K562 (cell line): ENCODE measurements around the gene ABCB6. TPM values are rescaled to one million over a fixed set of nuclear protein-coding genes. Genes with fewer than 3 reads are reported as not detected.

Source experiments
- FOXM1 ChIP-seq, 2 experiments: fragments of 450-650 bp in 1 of 2; sonication (generic) in 1 of 2; formaldehyde crosslinking in 1 of 2; IDR thresholded peaks; 2 replicates each; pipeline versions ENCODE4 v1.6.1 to v1.9.0; 2017 to 2022; ENCODE audit warnings: low read depth in 2 of 2, mild to moderate bottlenecking in 2 of 2, missing genetic modification reagents in 1 of 2, moderate library complexity in 1 of 2
- NBN ChIP-seq: fragments of 450-650 bp; IDR thresholded peaks from 2 replicates; pipeline ENCODE4 v1.6.1; 2016; ENCODE audit warnings: low read depth, mild to moderate bottlenecking
- POLR2A ChIP-seq: fragments of 450-650 bp; conservative IDR thresholded peaks from 2 replicates; pipeline ENCODE4 v1.6.1; 2016
- SMAD4 ChIP-seq: fragments of 250-450 bp; sonication (Bioruptor Pico); conservative IDR thresholded peaks from 2 replicates; pipeline ENCODE4 v1.8.0; 2021; ENCODE audit warnings: inconsistent platforms, mild to moderate bottlenecking, moderate library complexity
- TAF1 ChIP-seq: IDR thresholded peaks from 2 replicates; pipeline ENCODE4 v1.6.1; 2011; ENCODE audit warnings: mild to moderate bottlenecking, low read length, moderate library complexity; ENCODE audit not compliant: insufficient read depth, control insufficient read depth, severe bottlenecking; ENCODE audit errors: extremely low read depth
- TCF15 ChIP-seq: fragments of 250-450 bp; sonication (Bioruptor Pico); IDR thresholded peaks from 2 replicates; pipeline ENCODE4 v1.8.0; 2022; ENCODE audit warnings: moderate library complexity, mild to moderate bottlenecking, inconsistent platforms
- TSHZ1 ChIP-seq: fragments of 250-450 bp; sonication (Bioruptor Pico); IDR thresholded peaks from 2 replicates; pipeline ENCODE4 v1.4.0; 2020; ENCODE audit warnings: mild to moderate bottlenecking, moderate library complexity
- ZBTB40 ChIP-seq, 2 experiments: fragments of 450-650 bp in 1 of 2; sonication (generic) in 1 of 2; formaldehyde crosslinking in 1 of 2; IDR thresholded peaks; 2 replicates each; pipeline versions ENCODE4 v1.7.1 to v1.9.0; 2016 to 2022; ENCODE audit warnings: inconsistent platforms in 1 of 2, mild to moderate bottlenecking in 1 of 2, missing genetic modification reagents in 1 of 2
- ZBTB49 ChIP-seq: sonication (generic); formaldehyde crosslinking; IDR thresholded peaks from 2 replicates; pipeline ENCODE4 v1.8.0; 2022; ENCODE audit warnings: missing genetic modification reagents, mild to moderate bottlenecking, borderline replicate concordance
- ZC3H8 ChIP-seq: fragments of 450-650 bp; IDR thresholded peaks from 2 replicates; pipeline ENCODE4 v1.6.1; 2017
- polyA plus RNA-seq, 8 experiments: library from polyadenylated mRNA; depleted of rRNA in 4 of 8; stranded (reverse) in 5 of 8; unstranded in 3 of 8; fragments of >200 nt; fragmentation: Nextera tagmentation in 2 of 8; fragmentation: Illumina TruSeq in 1 of 8; extraction: Ambion mirVana in 2 of 8; extraction: Trizol in 1 of 8; gene quantifications; 2 replicates each; pipeline versions ENCODE4 v1.2.1 to v1.2.3, GENCODE V29; 2011 to 2014; ENCODE audit warnings: inconsistent platforms in 1 of 8, missing spikeins in 1 of 8
- total RNA-seq, 7 experiments: library from RNA; depleted of rRNA in 6 of 7; stranded (reverse); fragments of >200 nt in 6 of 7; fragmentation: Illumina TruSeq in 2 of 7; extraction: Trizol in 2 of 7; gene quantifications; 2 replicates each; pipeline versions ENCODE4 v1.2.1 to v1.2.3, GENCODE V29; 2011 to 2021; ENCODE audit warnings: low replicate concordance in 1 of 7

ABCB6 gene
- total and polyA plus RNA-seq, 9 of the 15 experiments (the other 6 are each of a cell fraction or from before 2014, with no cell fraction given), result 3.7 to 29.8 (median 16.8) TPM

- TF ChIP-seq ZBTB40 (IDR thresholded peaks at IDR 0.05), result 0 out of 2 replicates have a peak, but pooled peaks have one; percentile 9
- no peak for TF ChIP-seq ZBTB40 (CRISPR knock-in tag; IDR thresholded peaks at IDR 0.05)
- no peak for TF ChIP-seq ZBTB49 (CRISPR knock-in tag)
- TF ChIP-seq TSHZ1 (CRISPR knock-in tag), result no peak
- peak; percentile 70; the same call in 1 of the 2 replicates for TF ChIP-seq NBN
- peak; percentile 87 for TF ChIP-seq TAF1
- TF ChIP-seq TCF15 (CRISPR knock-in tag), result no peak
- no peak for TF ChIP-seq FOXM1 (IDR thresholded peaks at IDR 0.05; ENCODE audit: low read depth)
- TF ChIP-seq FOXM1 (CRISPR knock-in tag; IDR thresholded peaks at IDR 0.05; ENCODE audit: low read depth), result no peak
- no peak for TF ChIP-seq ZC3H8
- TF ChIP-seq POLR2A, result peak; percentile 90
- 0 out of 2 replicates have a peak, but pooled peaks have one; percentile 34 for TF ChIP-seq SMAD4 (CRISPR knock-in tag)
Observed at GRCh38 chr2:219206328-219207133, 12.2 kb downstream of the ABCB6 start, which contains the start of gene ZFAND2B (continued).
